ENCODE results near the gene DVL2.

The DVL2 gene

DNA sequence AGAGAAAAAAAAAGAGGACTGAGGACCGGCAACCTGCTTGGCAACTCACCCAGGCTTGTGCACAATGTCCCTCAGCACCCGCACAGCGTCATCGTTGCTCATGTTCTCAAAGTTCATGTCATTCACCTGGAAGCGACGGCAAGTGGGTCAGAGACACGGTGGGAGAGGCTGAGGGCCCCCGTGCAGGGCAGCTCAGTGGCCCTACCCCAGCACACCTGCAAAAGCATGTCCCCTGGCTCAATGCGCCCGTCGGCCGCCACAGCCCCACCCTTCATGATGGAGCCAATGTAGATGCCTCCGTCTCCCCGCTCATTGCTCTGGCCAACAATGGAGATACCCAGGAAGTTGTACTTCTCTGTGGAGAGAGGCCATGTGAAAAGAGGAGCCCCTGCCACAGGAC, 5.4 kb downstream of the DVL2 start:
- TF ChIP-seq, protein P1, sequence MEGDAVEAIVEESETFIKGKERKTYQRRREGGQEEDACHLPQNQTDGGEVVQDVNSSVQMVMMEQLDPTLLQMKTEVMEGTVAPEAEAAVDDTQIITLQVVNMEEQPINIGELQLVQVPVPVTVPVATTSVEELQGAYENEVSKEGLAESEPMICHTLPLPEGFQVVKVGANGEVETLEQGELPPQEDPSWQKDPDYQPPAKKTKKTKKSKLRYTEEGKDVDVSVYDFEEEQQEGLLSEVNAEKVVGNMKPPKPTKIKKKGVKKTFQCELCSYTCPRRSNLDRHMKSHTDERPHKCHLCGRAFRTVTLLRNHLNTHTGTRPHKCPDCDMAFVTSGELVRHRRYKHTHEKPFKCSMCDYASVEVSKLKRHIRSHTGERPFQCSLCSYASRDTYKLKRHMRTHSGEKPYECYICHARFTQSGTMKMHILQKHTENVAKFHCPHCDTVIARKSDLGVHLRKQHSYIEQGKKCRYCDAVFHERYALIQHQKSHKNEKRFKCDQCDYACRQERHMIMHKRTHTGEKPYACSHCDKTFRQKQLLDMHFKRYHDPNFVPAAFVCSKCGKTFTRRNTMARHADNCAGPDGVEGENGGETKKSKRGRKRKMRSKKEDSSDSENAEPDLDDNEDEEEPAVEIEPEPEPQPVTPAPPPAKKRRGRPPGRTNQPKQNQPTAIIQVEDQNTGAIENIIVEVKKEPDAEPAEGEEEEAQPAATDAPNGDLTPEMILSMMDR (IDR thresholded peaks at IDR 0.05; ENCODE audit: borderline replicate concordance, control extremely low read depth, extremely low read depth, insufficient read depth, missing control alignments), result no peak
- in situ Hi-C loops (cut with MboI; ENCODE audit: low sequenced_read_pairs, unreplicated experiment), result no loop called here

DNA sequence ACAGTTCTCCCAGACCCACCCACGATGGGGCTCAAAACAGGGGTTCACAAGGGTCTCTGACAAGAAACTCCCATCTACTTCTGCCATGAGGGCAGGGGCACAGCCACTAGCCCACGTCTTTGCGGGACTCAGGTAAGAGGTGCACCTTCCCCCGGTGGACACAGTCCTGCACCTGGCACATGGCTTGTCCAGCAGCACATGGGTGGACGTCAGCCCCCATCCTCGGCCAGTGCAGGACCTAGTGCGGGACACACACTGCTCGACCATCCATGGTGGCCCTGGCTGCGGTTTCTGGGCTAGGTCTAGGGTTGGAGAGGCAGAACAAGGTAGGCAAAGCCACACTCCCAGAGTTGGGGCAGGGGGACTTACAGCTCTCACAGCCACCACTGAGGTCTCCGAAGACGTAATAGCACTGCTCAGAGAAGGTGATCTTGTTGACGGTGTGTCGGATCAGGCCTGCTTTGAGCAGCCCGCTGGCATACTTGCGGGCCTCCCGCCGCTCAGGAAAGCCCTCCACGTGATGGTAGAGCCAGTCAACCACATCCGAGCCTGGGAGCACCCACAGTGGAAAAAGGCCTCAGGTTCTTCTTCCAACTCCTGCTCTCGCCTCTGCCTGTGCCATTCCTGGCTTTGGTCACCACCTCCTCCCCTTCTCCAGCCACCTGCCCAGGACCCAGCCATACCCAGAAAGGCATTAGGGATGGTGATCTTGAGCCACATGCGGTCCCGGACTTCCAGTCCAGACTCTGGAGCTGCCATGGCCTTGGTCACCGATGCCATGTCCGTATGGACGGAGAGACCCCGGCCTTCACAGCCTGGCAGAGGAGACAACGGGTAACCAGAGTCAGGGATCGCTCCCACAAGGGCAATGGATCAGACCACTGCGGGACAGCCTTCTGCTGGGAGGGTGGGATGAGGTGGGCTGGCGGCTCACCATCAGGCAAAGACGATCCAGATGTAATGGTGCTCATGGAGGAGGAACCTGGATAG, 7.3 kb downstream of the DVL2 start:
- DNase-seq (ENCODE audit: low spot score), result no peak
- in situ Hi-C loops (cut with MboI; ENCODE audit: low sequenced_read_pairs, unreplicated experiment), result no loop called here
- TF ChIP-seq, protein P1 (IDR thresholded peaks at IDR 0.05; ENCODE audit: borderline replicate concordance, control extremely low read depth, extremely low read depth, insufficient read depth, missing control alignments), result no peak

More for the DNA sequence above, 5.4 kb downstream of the DVL2 start:
- no peak for DNase-seq (ENCODE audit: low spot score)

DNA sequence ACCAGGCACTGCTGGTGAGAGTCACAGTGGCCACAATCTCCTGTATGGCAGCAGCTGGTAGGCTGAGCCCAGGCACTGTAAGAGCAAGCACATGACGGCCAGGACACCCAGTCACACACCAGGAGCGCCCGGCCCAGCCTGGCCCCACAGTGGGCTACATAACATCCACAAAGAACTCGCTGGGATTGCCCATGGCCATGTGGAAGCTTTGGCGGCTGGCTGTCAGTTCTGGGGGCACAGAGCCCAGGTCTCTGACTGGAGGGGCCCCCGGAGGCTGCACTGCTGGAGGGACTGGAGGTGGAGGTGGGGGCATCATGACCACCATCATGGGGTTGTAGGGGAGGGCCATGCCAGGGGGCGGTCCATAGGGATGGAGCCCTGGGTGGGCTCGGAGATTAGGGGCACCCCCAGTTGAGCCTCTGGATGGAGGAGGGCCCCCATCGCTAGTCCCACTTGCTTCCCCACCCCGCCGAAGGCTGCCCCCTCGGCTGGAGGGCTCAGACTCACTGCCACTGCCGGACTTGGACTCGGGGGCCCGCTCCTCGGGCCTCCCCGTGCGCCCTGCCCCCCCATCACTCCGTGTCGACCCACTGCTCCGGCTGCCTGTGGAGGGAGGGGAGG, 8.5 kb downstream of the DVL2 start:
- TF ChIP-seq, protein P1 (IDR thresholded peaks at IDR 0.05; ENCODE audit: borderline replicate concordance, control extremely low read depth, extremely low read depth, insufficient read depth, missing control alignments), result no peak
- in situ Hi-C loops (cut with MboI; ENCODE audit: low sequenced_read_pairs, unreplicated experiment), result no loop called here
- DNase-seq (ENCODE audit: low spot score), result no peak

DNA sequence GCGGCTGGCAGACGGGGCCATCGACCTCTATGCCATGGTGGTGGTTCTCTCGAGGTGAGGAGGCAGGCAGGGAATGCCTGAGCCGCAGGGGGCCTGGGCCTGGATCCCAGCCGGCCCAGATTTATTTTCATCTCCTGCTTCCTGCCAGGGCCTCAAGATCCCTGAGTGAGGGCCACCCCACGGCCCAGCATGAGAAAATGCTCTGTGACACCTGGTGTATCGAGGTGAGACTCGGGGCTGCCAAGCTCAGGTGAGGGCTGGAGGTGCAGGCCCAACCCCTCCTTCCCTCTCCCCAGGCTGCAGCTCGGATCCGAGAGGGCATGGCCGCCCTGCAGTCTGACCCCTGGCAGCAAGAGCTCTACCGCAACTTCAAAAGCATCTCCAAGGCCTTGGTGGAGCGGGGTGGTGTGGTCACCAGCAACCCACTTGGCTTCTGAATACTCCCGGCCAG, 9.6 kb downstream of the DVL2 start:
- in situ Hi-C loops (cut with MboI; ENCODE audit: low sequenced_read_pairs, unreplicated experiment), result no loop called here
- TF ChIP-seq, protein P1 (IDR thresholded peaks at IDR 0.05; ENCODE audit: borderline replicate concordance, control extremely low read depth, extremely low read depth, insufficient read depth, missing control alignments), result no peak
- DNase-seq (ENCODE audit: low spot score), result no peak

DNA sequence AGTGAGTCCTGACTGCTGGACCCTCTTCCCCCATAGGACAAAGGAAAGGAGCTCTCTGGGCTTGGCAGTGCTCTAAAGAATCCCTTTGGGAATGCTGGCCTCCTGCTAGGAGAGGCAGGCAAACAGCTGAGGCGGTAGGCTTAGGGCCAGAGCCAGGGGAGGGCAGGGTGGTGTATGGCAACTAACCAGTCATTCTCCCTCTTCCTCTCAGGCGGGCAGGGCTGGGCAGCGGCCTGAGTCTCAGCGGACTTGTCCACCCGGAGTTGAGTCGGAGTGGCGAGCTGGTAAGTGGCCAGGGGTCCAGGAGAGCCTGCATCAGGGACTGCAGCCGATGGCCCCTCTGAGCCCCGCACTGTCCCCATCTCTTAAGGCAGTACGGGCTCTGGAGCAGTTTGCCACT, 10.2 kb downstream of the DVL2 start:
- TF ChIP-seq, protein P1 (IDR thresholded peaks at IDR 0.05; ENCODE audit: borderline replicate concordance, control extremely low read depth, extremely low read depth, insufficient read depth, missing control alignments), result no peak
- in situ Hi-C loops (cut with MboI; ENCODE audit: low sequenced_read_pairs, unreplicated experiment), result no loop called here
- no peak for DNase-seq (ENCODE audit: low spot score)

DNA sequence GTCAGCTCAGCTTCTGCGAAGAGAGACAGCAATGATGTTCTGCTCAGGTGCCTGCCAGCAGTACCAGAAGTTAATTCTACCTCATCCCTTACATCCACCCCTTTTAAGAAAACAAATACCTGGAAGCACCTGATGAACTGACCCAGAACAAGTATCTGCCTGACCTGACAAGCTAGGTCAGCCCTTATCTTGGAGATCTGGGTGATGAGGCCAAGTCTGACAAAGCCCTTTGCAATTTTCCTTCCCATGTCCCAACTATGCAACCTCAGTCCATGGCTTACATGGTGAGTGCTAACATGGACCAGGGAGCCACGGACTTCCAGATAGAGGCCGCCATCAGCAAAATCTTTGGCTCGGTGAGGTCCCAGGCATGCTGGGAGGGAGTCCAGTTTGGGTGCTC, 10.9 kb downstream of the DVL2 start:
- TF ChIP-seq, protein P1 (IDR thresholded peaks at IDR 0.05; ENCODE audit: borderline replicate concordance, control extremely low read depth, extremely low read depth, insufficient read depth, missing control alignments), result no peak
- no peak for DNase-seq (ENCODE audit: low spot score)

More for the DNA sequence above, 10.9 kb downstream of the DVL2 start:
- in situ Hi-C loops (cut with MboI; ENCODE audit: low sequenced_read_pairs, unreplicated experiment), result no loop called here
